DOHH2 (cell line): ENCODE measurements around the gene EML6.

Source experiments
- EZH2phosphoT487 ChIP-seq: fragments of 200-600 bp; sonication (generic); IDR thresholded peaks from 2 replicates; pipeline ENCODE4 v1.6.1; 2017; ENCODE audit warnings: borderline replicate concordance, mild to moderate bottlenecking, antibody characterized with exemption, low read length, moderate library complexity, mixed read lengths
- TF ChIP-seq, protein P1 (sequence below): fragments of 200-600 bp; sonication (generic); IDR thresholded peaks from one replicate; pipeline ENCODE4 v1.5.1; 2014; ENCODE audit warnings: antibody characterized with exemption, mild to moderate bottlenecking, low read depth, low read length; ENCODE audit not compliant: poor library complexity, severe bottlenecking

GRCh38 chr2:54824567-54824966 is 101.1 kb downstream of the EML6 start:
- TF ChIP-seq, protein P1, sequence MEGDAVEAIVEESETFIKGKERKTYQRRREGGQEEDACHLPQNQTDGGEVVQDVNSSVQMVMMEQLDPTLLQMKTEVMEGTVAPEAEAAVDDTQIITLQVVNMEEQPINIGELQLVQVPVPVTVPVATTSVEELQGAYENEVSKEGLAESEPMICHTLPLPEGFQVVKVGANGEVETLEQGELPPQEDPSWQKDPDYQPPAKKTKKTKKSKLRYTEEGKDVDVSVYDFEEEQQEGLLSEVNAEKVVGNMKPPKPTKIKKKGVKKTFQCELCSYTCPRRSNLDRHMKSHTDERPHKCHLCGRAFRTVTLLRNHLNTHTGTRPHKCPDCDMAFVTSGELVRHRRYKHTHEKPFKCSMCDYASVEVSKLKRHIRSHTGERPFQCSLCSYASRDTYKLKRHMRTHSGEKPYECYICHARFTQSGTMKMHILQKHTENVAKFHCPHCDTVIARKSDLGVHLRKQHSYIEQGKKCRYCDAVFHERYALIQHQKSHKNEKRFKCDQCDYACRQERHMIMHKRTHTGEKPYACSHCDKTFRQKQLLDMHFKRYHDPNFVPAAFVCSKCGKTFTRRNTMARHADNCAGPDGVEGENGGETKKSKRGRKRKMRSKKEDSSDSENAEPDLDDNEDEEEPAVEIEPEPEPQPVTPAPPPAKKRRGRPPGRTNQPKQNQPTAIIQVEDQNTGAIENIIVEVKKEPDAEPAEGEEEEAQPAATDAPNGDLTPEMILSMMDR = no peak
- TF ChIP-seq EZH2phosphoT487 = no peak
